Breast epithelium (tissue), 3 donors: ENCODE results near the gene ARFGAP3.

Experiments used
- CTCF ChIP-seq, 3 donors: fragments of 450-650 bp; IDR thresholded peaks; one replicate each; pipeline ENCODE4 v1.5.1; 2016 to 2017; ENCODE audit warnings: antibody characterized with exemption in 3 of 3, mild to moderate bottlenecking in 3 of 3, moderate library complexity in 3 of 3
- POLR2A ChIP-seq: fragments of 450-650 bp; IDR thresholded peaks from one replicate; pipeline ENCODE4 v1.6.1; 2016; ENCODE audit warnings: antibody characterized with exemption, mild to moderate bottlenecking, moderate library complexity

GRCh38 chr22:42862045-42862734 is 5.1 kb upstream of the ARFGAP3 start:
- TF ChIP-seq CTCF (IDR thresholded peaks at IDR 0.05), result no peak
- no peak for TF ChIP-seq POLR2A
